Heart right ventricle (tissue), 16 donors: ENCODE data around the gene FNDC7. TPM values are rescaled to one million over a fixed set of nuclear protein-coding genes. Genes with fewer than 3 reads are reported as not detected.
"Not testable (repeated sequence)": the region's sequence is repeated elsewhere in the genome, so short reads cannot be mapped to it uniquely, and the experiment has no call there.

Source experiments
- ATAC-seq, 8 donors: fragments of 200-7000 bp; cut with Tn5 transposase; one replicate each; pipeline ENCODE4 v1.9.1; 2020; ENCODE audit warnings: mild to moderate bottlenecking in 8 of 8, moderate library complexity in 8 of 8, moderate number of reproducible peaks in 1 of 8
- DNase-seq, 2 donors: peaks; one replicate each; pipeline ENCODE4 v3.0.0-alpha.2; 2020
- H3K27ac ChIP-seq, 10 donors: fragments of 200-600 bp; sonication (generic) in 2 of 10; one replicate each; pipeline versions ENCODE4 v1.5.0 to v1.8.0; 2020 to 2022; ENCODE audit warnings: mild to moderate bottlenecking in 3 of 10
- H3K27me3 ChIP-seq, 7 donors: fragments of 200-600 bp; one replicate each; pipeline ENCODE4 v1.8.0; 2021 to 2022; ENCODE audit warnings: mild to moderate bottlenecking in 2 of 7
- H3K36me3 ChIP-seq, 9 donors: fragments of 200-600 bp; sonication (generic) in 1 of 9; one replicate each; pipeline versions ENCODE4 v1.5.0 to v1.8.0; 2020 to 2022; ENCODE audit warnings: mild to moderate bottlenecking in 2 of 9
- H3K4me1 ChIP-seq, 9 donors: fragments of 200-600 bp; sonication (generic) in 1 of 9; one replicate each; pipeline versions ENCODE4 v1.5.0 to v1.8.0; 2020 to 2022; ENCODE audit warnings: mild to moderate bottlenecking in 4 of 9
- H3K4me3 ChIP-seq, 10 donors: fragments of 200-600 bp; sonication (generic) in 2 of 10; one replicate each; pipeline versions ENCODE4 v1.5.0 to v1.8.0; 2020 to 2022; ENCODE audit warnings: mild to moderate bottlenecking in 7 of 10, moderate library complexity in 2 of 10
- H3K9me3 ChIP-seq, 11 donors: fragments of 200-600 bp in 10 of 11; sonication (generic) in 2 of 11; one replicate each; pipeline versions ENCODE4 v1.5.0 to v1.8.0; 2013 to 2022; ENCODE audit warnings: mild to moderate bottlenecking in 2 of 11, control low read depth in 1 of 11, moderate library complexity in 1 of 11
- WGBS, 2 donors: extraction: QIAGEN DNeasy Blood & Tissue Kit; methylation state at CpG; one replicate each; pipeline ENCODE4 v1.1.7; 2013; ENCODE audit warnings: inconsistent platforms in 1 of 2; 5-methylcytosine and 5-hydroxymethylcytosine counted together
- intact Hi-C, 10 donors: fragments of 100-400 bp; cut with DNase I; formaldehyde crosslinking; loops; one replicate each; pipeline versions ENCODE4 v1.11.1 to v1.14.2; 2022
- polyA plus RNA-seq, 2 donors: library from polyadenylated mRNA; stranded (reverse); fragments of 200-250 nt; gene quantifications; one replicate each; pipeline ENCODE4 v1.2.3, GENCODE V29; 2013
- total RNA-seq, 10 donors: library from RNA; stranded (reverse); fragmentation: NEBNext Ultra II Directional in 3 of 10; extraction: Animal tissue kit (Norgen Biotek cat#: 25700) in 3 of 10; gene quantifications; one replicate each; pipeline versions ENCODE4 v1.2.1 to v1.2.4, GENCODE V29; 2021 to 2023
- TF ChIP-seq, protein P1 (sequence below), 9 donors: fragments of 200-600 bp; sonication (generic) in 2 of 9; IDR thresholded peaks; one replicate each; pipeline versions ENCODE4 v1.5.0 to v1.8.0; 2021 to 2022; ENCODE audit warnings: antibody characterized with exemption in 9 of 9, mild to moderate bottlenecking in 5 of 9, moderate library complexity in 1 of 9
- donor health status: Arrhythmogenic right ventricular cardiomyopathy.
- donor health status: ischemic (EF 13 %, LVEDD 7.1; RV severe dilation, severe dysfunction).
- donor health status: healthy with polysubstance abuse.
- donor health status: DM: no; HTN: yes; CAD: no.
- donor health status: DM: no; HTN: no; CAD: no.
- donor health status: ischemic (EF 25% LVEDD 6.9; RV normal size, moderate dysfunction).
- donor health status: ischemic (EF 25% LVEDD 5.7; RV mildly dilated, moderate dysfunction).
- donor health status: healthy.
- donor health status: DM: yes; HTN: yes; CAD: no.
- donor health status: Ischemic cardiomyopathy.
- donor health status: ischemic (EF 35%, LVEDD 5.7; RV mildly dilated, moderate dysfunction).
- donor health status: nonischemic (EF 11% LVEDD 7.7; RV severe dilation, severe dysfunction).
- donor health status: DM: yes; HTN: yes; CAD: no.
- donor health status: PGD.
- donor health status: ischemic (EF 29% LVEDD 5.4; RV normal size, mild dysfunction).
- donor health status: nonischemic (EF 23%, LVEDD 6.1; RV moderate dilation, normal function).

Gene FNDC7
- total and polyA plus RNA-seq, 12 donors: 0.13 TPM; not detected in 11

- 84 to 85% methylated on average over 5 of the region's 5 CpGs for WGBS, 2 donors
- H3K27me3 ChIP-seq: no peaks in the 10 kb centered on the region
- ATAC-seq (no peak), DNase-seq (no peak)
- intact Hi-C loops: no loop called here
- no peaks in the 10 kb centered on the region for H3K9me3 ChIP-seq
- H3K36me3 ChIP-seq: peaks cover 0 to 61% (median 43%) of the 10 kb centered on the region in 9 donors
- H3K27ac ChIP-seq: no peak overlapping the region
- TF ChIP-seq, protein P1, sequence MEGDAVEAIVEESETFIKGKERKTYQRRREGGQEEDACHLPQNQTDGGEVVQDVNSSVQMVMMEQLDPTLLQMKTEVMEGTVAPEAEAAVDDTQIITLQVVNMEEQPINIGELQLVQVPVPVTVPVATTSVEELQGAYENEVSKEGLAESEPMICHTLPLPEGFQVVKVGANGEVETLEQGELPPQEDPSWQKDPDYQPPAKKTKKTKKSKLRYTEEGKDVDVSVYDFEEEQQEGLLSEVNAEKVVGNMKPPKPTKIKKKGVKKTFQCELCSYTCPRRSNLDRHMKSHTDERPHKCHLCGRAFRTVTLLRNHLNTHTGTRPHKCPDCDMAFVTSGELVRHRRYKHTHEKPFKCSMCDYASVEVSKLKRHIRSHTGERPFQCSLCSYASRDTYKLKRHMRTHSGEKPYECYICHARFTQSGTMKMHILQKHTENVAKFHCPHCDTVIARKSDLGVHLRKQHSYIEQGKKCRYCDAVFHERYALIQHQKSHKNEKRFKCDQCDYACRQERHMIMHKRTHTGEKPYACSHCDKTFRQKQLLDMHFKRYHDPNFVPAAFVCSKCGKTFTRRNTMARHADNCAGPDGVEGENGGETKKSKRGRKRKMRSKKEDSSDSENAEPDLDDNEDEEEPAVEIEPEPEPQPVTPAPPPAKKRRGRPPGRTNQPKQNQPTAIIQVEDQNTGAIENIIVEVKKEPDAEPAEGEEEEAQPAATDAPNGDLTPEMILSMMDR (IDR thresholded peaks at IDR 0.05): no peak
- H3K4me3 ChIP-seq: no peak overlapping the region
- peaks cover 0 to 38% (median 0%) of the 10 kb centered on the region in 9 donors for H3K4me1 ChIP-seq
These were observed 11.4 kb upstream of the FNDC7 start for GRCh38 chr1:108701176-108701849.

DNA sequence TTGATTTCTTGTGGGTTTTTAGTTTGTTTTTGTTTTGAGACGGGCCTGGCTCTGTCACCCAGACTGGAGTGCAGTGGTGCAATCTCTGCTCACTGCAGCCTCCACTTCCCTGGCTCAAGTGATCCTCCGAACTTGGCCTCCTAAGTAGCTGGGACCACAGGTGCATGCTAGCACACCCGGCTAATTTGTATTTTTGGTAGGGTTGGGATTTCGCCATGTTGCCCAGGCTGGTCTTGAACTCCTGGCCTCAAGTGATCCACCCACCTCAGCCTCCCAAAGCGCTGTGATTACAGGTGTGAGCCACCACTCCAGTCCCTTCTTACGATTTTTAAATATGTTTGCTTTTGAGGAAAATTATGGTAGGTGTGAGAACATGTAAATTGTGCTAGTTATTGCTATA is 10.6 kb upstream of the FNDC7 start:
- WGBS, 2 donors: 97 to 99% methylated on average over 6 of the region's 6 CpGs
- H3K9me3 ChIP-seq, H3K4me3 ChIP-seq, H3K27ac ChIP-seq, H3K27me3 ChIP-seq, ATAC-seq, DNase-seq, intact Hi-C loops: not testable (repeated sequence)
- peaks cover 0 to 38% (median 0%) of the 10 kb centered on the region in 9 donors for H3K4me1 ChIP-seq
- H3K36me3 ChIP-seq: peaks cover 0 to 53% (median 40%) of the 10 kb centered on the region in 9 donors

- TF ChIP-seq, protein P1 (IDR thresholded peaks at IDR 0.05): no peak
- peaks cover 0 to 34% (median 24%) of the 10 kb centered on the region in 9 donors for H3K36me3 ChIP-seq
- 72 to 81% methylated on average over 6 of the region's 6 CpGs for WGBS, 2 donors
- H3K27me3 ChIP-seq: peaks cover 0 to 5% (median 0%) of the 10 kb centered on the region in 7 donors
- DNase-seq: no peak
- no peak overlapping the region for H3K27ac ChIP-seq
- H3K9me3 ChIP-seq: no peaks in the 10 kb centered on the region
- intact Hi-C loops: no loop called here
- H3K4me1 ChIP-seq: peaks cover 0 to 29% (median 0%) of the 10 kb centered on the region in 9 donors
- no peak overlapping the region for H3K4me3 ChIP-seq
- no peak for ATAC-seq
These were observed 8.8 kb upstream of the FNDC7 start for GRCh38 chr1:108703939-108704338.

GRCh38 chr1:108704496-108704895 is 8.2 kb upstream of the FNDC7 start:
- DNase-seq (no peak), ATAC-seq (peak in 2 of 8 donors; percentile 49 to 58)
- TF ChIP-seq, protein P1 (IDR thresholded peaks at IDR 0.05): no peak
- H3K4me1 ChIP-seq: peaks cover 0 to 23% (median 0%) of the 10 kb centered on the region in 9 donors
- H3K36me3 ChIP-seq: peaks cover 0 to 29% (median 18%) of the 10 kb centered on the region in 9 donors
- intact Hi-C loops: no loop called here
- H3K9me3 ChIP-seq: no peaks in the 10 kb centered on the region
- H3K4me3 ChIP-seq: no peak overlapping the region
- WGBS, 2 donors: 58 to 60% methylated on average over 2 of the region's 2 CpGs
- H3K27me3 ChIP-seq: peaks cover 0 to 5% (median 0%) of the 10 kb centered on the region in 7 donors
- no peak overlapping the region for H3K27ac ChIP-seq

GRCh38 chr1:108706643-108707042 is 6.1 kb upstream of the FNDC7 start:
- DNase-seq: no peak
- Histone ChIP-seq H3K36me3 (peaks cover 0 to 7% (median 3%) of the 10 kb centered on the region in 9 donors), H3K4me1 (peaks cover 0 to 13% (median 0%) of the 10 kb centered on the region in 9 donors), H3K9me3 (no peaks in the 10 kb centered on the region), H3K27me3 (peaks cover 0 to 5% (median 0%) of the 10 kb centered on the region in 7 donors), H3K27ac (no peak overlapping the region), H3K4me3 (no peak overlapping the region)
- WGBS, 2 donors: 94 to 95% methylated on average over 3 of the region's 3 CpGs
- TF ChIP-seq, protein P1 (IDR thresholded peaks at IDR 0.05): no peak
- ATAC-seq: no peak
- intact Hi-C loops: no loop called here
